CD14-positive monocyte (primary cell): ENCODE measurements around the gene IRX3. TPM values are rescaled to one million over a fixed set of nuclear protein-coding genes. Genes with fewer than 3 reads are reported as not detected.

Experiments used
- DNase-seq, 3 donors: peaks; one replicate each; pipeline ENCODE4 v3.0.0-alpha.2; 2011 to 2022
- H2AFZ ChIP-seq: 2 replicates; pipeline ENCODE4 v1.6.0; 2012; ENCODE audit warnings: mild to moderate bottlenecking, low read depth, low read length, inconsistent platforms; ENCODE audit not compliant: insufficient read depth, poor library complexity, severe bottlenecking
- H3K27ac ChIP-seq, 2 donors: 1 replicate in 1 of 2; 2 replicates in 1 of 2; pipeline ENCODE4 v1.5.1; 2012 to 2013; ENCODE audit warnings: low read length in 2 of 2, control low read depth in 1 of 2, inconsistent platforms in 1 of 2, low read depth in 1 of 2, mild to moderate bottlenecking in 1 of 2
- H3K27me3 ChIP-seq, 2 donors: one replicate each; pipeline versions ENCODE4 v1.6.0 to v1.6.1; 2011 to 2013; ENCODE audit warnings: low read length in 2 of 2; ENCODE audit not compliant: control insufficient read depth in 2 of 2, insufficient read depth in 2 of 2
- H3K36me3 ChIP-seq, 2 donors: replicated peaks in 1 of 2; 1 replicate in 1 of 2; 2 replicates in 1 of 2; pipeline versions ENCODE4 v1.5.1 to v1.6.1; 2012 to 2013; ENCODE audit warnings: low read length in 2 of 2, control low read depth in 1 of 2, inconsistent platforms in 1 of 2, mild to moderate bottlenecking in 1 of 2; ENCODE audit not compliant: insufficient read depth in 2 of 2, control insufficient read depth in 1 of 2
- H3K4me1 ChIP-seq, 2 donors: 1 replicate in 1 of 2; 2 replicates in 1 of 2; pipeline versions ENCODE4 v1.5.1 to v1.6.1; 2012 to 2013; ENCODE audit warnings: low read length in 2 of 2, control low read depth in 1 of 2, inconsistent platforms in 1 of 2, mild to moderate bottlenecking in 1 of 2, moderate library complexity in 1 of 2; ENCODE audit not compliant: insufficient read depth in 2 of 2, control insufficient read depth in 1 of 2
- H3K4me2 ChIP-seq: replicated peaks from 2 replicates; pipeline ENCODE3; 2012; ENCODE audit warnings: low read length, moderate library complexity, mild to moderate bottlenecking; ENCODE audit not compliant: poor library complexity, severe bottlenecking; ENCODE audit errors: extremely low read depth
- H3K4me3 ChIP-seq, 3 experiments: fragments of 200-600 bp in 1 of 3; sonication (generic) in 1 of 3; replicated peaks in 1 of 3; 1 replicate in 2 of 3; 2 replicates in 1 of 3; pipeline ENCODE4 v1.5.1; 2011 to 2013; ENCODE audit warnings: low read length in 3 of 3, mild to moderate bottlenecking in 3 of 3, control low read depth in 2 of 3, low read depth in 2 of 3, inconsistent platforms in 1 of 3, moderate library complexity in 1 of 3
- H3K79me2 ChIP-seq: 2 replicates; pipeline ENCODE4 v1.6.0; 2012; ENCODE audit warnings: mild to moderate bottlenecking, control low read depth, inconsistent platforms, low read length, moderate library complexity; ENCODE audit not compliant: insufficient read depth
- H3K9ac ChIP-seq: 2 replicates; pipeline ENCODE4 v1.6.0; 2017; ENCODE audit warnings: low read length, mild to moderate bottlenecking; ENCODE audit not compliant: insufficient read depth, poor library complexity, severe bottlenecking
- H3K9me3 ChIP-seq, 2 donors: replicated peaks in 1 of 2; 1 replicate in 1 of 2; 2 replicates in 1 of 2; pipeline versions ENCODE4 v1.5.1 to v1.6.1; 2012 to 2013; ENCODE audit warnings: low read length in 2 of 2, control low read depth in 1 of 2; ENCODE audit not compliant: control insufficient read depth in 1 of 2, insufficient read depth in 1 of 2
- H4K20me1 ChIP-seq: 2 replicates; pipeline ENCODE4 v1.6.0; 2012; ENCODE audit warnings: mild to moderate bottlenecking, low read length, control low read depth, moderate library complexity; ENCODE audit not compliant: insufficient read depth
- H3K27ac Mint-ChIP-seq, 7 donors: one replicate each; pipeline ENCODE4 v1.8.0; 2020; ENCODE audit warnings: mild to moderate bottlenecking in 7 of 7, mixed read lengths in 7 of 7, moderate library complexity in 6 of 7, inconsistent platforms in 2 of 7
- H3K27me3 Mint-ChIP-seq, 3 donors: one replicate each; pipeline ENCODE4 v1.8.0; 2021 to 2022; ENCODE audit warnings: low read depth in 3 of 3, mild to moderate bottlenecking in 3 of 3, mixed read lengths in 3 of 3, moderate library complexity in 3 of 3, inconsistent platforms in 1 of 3
- H3K36me3 Mint-ChIP-seq, 2 donors: one replicate each; pipeline ENCODE4 v1.8.0; 2020; ENCODE audit warnings: mixed read lengths in 2 of 2, inconsistent platforms in 1 of 2, mild to moderate bottlenecking in 1 of 2
- H3K4me1 Mint-ChIP-seq: one replicate; pipeline ENCODE4 v1.8.0; 2020; ENCODE audit warnings: mild to moderate bottlenecking, mixed read lengths
- H3K4me3 Mint-ChIP-seq, 2 donors: one replicate each; pipeline ENCODE4 v1.8.0; 2020; ENCODE audit warnings: mild to moderate bottlenecking in 2 of 2, mixed read lengths in 2 of 2, moderate library complexity in 1 of 2
- H3K9me3 Mint-ChIP-seq, 7 donors: one replicate each; pipeline ENCODE4 v1.8.0; 2020 to 2022; ENCODE audit warnings: mixed read lengths in 7 of 7, mild to moderate bottlenecking in 6 of 7, moderate library complexity in 6 of 7, inconsistent platforms in 2 of 7
- CTCF ChIP-seq: fragments of 200-600 bp; IDR thresholded peaks from one replicate; pipeline ENCODE4 v1.8.0; 2022; ENCODE audit warnings: antibody characterized with exemption, mild to moderate bottlenecking
- WGBS: methylation state at CpG from one replicate; pipeline ENCODE4 v1.1.5; 2013; ENCODE audit warnings: missing lambda C conversion rate; ENCODE audit not compliant: insufficient coverage; 5-methylcytosine and 5-hydroxymethylcytosine counted together
- intact Hi-C, 2 donors: fragments of 100-400 bp; cut with micrococcal nuclease; formaldehyde crosslinking; loops; one replicate each; pipeline versions ENCODE4 v1.15.0 to v1.15.1; 2023
- polyA plus RNA-seq, 3 donors: library from polyadenylated mRNA; depleted of rRNA in 1 of 3; unstranded in 2 of 3; stranded (reverse) in 1 of 3; fragments of 300-500 nt in 2 of 3; fragments of >200 nt in 1 of 3; fragmentation: Illumina TruSeq in 2 of 3; gene quantifications; 1 replicate in 2 of 3; 2 replicates in 1 of 3; pipeline ENCODE4 v1.2.3, GENCODE V29; 2012 to 2021

Gene IRX3
- polyA plus RNA-seq, 3 donors: not detected

- Histone ChIP-seq H3K27ac (no peak overlapping the region), H2AFZ (no peak overlapping the region), H3K9me3 (no peaks in the 10 kb centered on the region), H4K20me1 (no peaks in the 10 kb centered on the region), H3K9ac (no peak overlapping the region), H3K79me2 (no peaks in the 10 kb centered on the region), H3K27me3 (no peaks in the 10 kb centered on the region), H3K36me3 (no peaks in the 10 kb centered on the region), H3K4me1 (peaks cover 0 to 3% of the 10 kb centered on the region in 2 donors), H3K4me3 (no peak overlapping the region), H3K4me2 (no peak overlapping the region)
- peak overlapping the region in 1 of 7 donors; percentile 33 for H3K27ac Mint-ChIP-seq
- H3K36me3 Mint-ChIP-seq: no peaks in the 10 kb centered on the region
- DNase-seq: no peak
- H3K9me3 Mint-ChIP-seq: peaks cover 0 to 3% (median 0%) of the 10 kb centered on the region in 7 donors
- TF ChIP-seq CTCF: no peak
- H3K27me3 Mint-ChIP-seq: peaks cover 0 to 9% (median 0%) of the 10 kb centered on the region in 3 donors
- H3K4me3 Mint-ChIP-seq: no peak overlapping the region
- H3K4me1 Mint-ChIP-seq: no peaks in the 10 kb centered on the region
- intact Hi-C loops: no loop called here
- no CpG with 5 or more reads among the region's 2 CpGs for WGBS
Measured at GRCh38 chr16:54236773-54237172, 49.8 kb downstream of the IRX3 start.

- Histone ChIP-seq H3K27me3 (no peaks in the 10 kb centered on the region), H3K4me2 (no peak overlapping the region), H3K36me3 (no peaks in the 10 kb centered on the region), H2AFZ (no peak overlapping the region), H3K27ac (no peak overlapping the region), H3K79me2 (no peaks in the 10 kb centered on the region), H3K9me3 (no peaks in the 10 kb centered on the region), H3K4me1 (peaks cover 0 to 3% of the 10 kb centered on the region in 2 donors), H4K20me1 (no peaks in the 10 kb centered on the region), H3K4me3 (no peak overlapping the region), H3K9ac (no peak overlapping the region)
- Mint-ChIP-seq H3K4me3 (no peak overlapping the region), H3K9me3 (peaks cover 0 to 4% (median 2%) of the 10 kb centered on the region in 7 donors), H3K27me3 (peaks cover 0 to 9% (median 2%) of the 10 kb centered on the region in 3 donors), H3K36me3 (no peaks in the 10 kb centered on the region), H3K4me1 (no peaks in the 10 kb centered on the region), H3K27ac (no peak overlapping the region)
- DNase-seq: no peak
- 96% methylated on average over 3 of the region's 4 CpGs for WGBS
- TF ChIP-seq CTCF: no peak
- intact Hi-C loops: no loop called here
Measured at GRCh38 chr16:54233615-54234014, 53.0 kb downstream of the IRX3 start.
